HepG2 (cell line): Measurements from ENCODE around the gene CFAP300. TPM values are rescaled to one million over a fixed set of nuclear protein-coding genes. Genes with fewer than 3 reads are reported as not detected.

ENCODE experiments used
- ARID2 ChIP-seq: sonication (generic); formaldehyde crosslinking; IDR thresholded peaks from 2 replicates; pipeline ENCODE4 v1.8.1; 2022; ENCODE audit warnings: mild to moderate bottlenecking, missing genetic modification reagents, borderline replicate concordance
- GMEB1 ChIP-seq: sonication (generic); formaldehyde crosslinking; IDR thresholded peaks from 2 replicates; pipeline ENCODE4 v1.5.1; 2020; ENCODE audit warnings: missing genetic modification reagents, mild to moderate bottlenecking, borderline replicate concordance
- GTF2F1 ChIP-seq: fragments of 150-350 bp; IDR thresholded peaks from 2 replicates; pipeline ENCODE4 v1.6.1; 2014; ENCODE audit warnings: low read length
- HHEX ChIP-seq: IDR thresholded peaks from 2 replicates; pipeline ENCODE4 v1.6.1; 2016; ENCODE audit warnings: control low read depth
- HMG20B ChIP-seq: conservative IDR thresholded peaks from 2 replicates; pipeline ENCODE4 v1.6.1; 2016; ENCODE audit warnings: missing genetic modification reagents, missing compliant biosample characterization
- MBD4 ChIP-seq: IDR thresholded peaks from 2 replicates; pipeline ENCODE4 v1.6.1; 2012; ENCODE audit warnings: low read length, inconsistent platforms, borderline replicate concordance
- MEIS2 ChIP-seq: sonication (generic); formaldehyde crosslinking; IDR thresholded peaks from 2 replicates; pipeline ENCODE4 v1.9.0; 2021; ENCODE audit warnings: mild to moderate bottlenecking, missing genetic modification reagents
- MIER3 ChIP-seq: IDR thresholded peaks from 2 replicates; pipeline ENCODE4 v1.6.1; 2016; ENCODE audit warnings: missing compliant biosample characterization, borderline replicate concordance
- MTA1 ChIP-seq: sonication (generic); formaldehyde crosslinking; IDR thresholded peaks from 2 replicates; pipeline ENCODE4 v1.4.0; 2020; ENCODE audit warnings: missing genetic modification reagents, mild to moderate bottlenecking, borderline replicate concordance
- MYNN ChIP-seq: sonication (generic); formaldehyde crosslinking; IDR thresholded peaks from 2 replicates; pipeline ENCODE4 v1.4.0; 2020; ENCODE audit warnings: mild to moderate bottlenecking, low read depth, missing genetic modification reagents
- PRMT3 ChIP-seq: sonication (generic); formaldehyde crosslinking; IDR thresholded peaks from 2 replicates; pipeline ENCODE4 v1.8.1; 2022; ENCODE audit warnings: low read depth, mild to moderate bottlenecking, moderate library complexity, missing genetic modification reagents, borderline replicate concordance
- SALL2 ChIP-seq: sonication (generic); formaldehyde crosslinking; IDR thresholded peaks from 2 replicates; pipeline ENCODE4 v1.8.1; 2023; ENCODE audit warnings: mild to moderate bottlenecking, missing genetic modification reagents, inconsistent platforms
- ZFP62 ChIP-seq: sonication (generic); formaldehyde crosslinking; IDR thresholded peaks from 2 replicates; pipeline ENCODE4 v1.4.0; 2020; ENCODE audit warnings: missing genetic modification reagents
- ZNF20 ChIP-seq: sonication (generic); formaldehyde crosslinking; IDR thresholded peaks from 2 replicates; pipeline ENCODE4 v1.4.0; 2020; ENCODE audit warnings: mild to moderate bottlenecking, moderate library complexity, missing genetic modification reagents
- ZNF335 ChIP-seq: sonication (generic); formaldehyde crosslinking; IDR thresholded peaks from 2 replicates; pipeline ENCODE4 v1.4.0; 2020; ENCODE audit warnings: missing genetic modification reagents
- ZNF430 ChIP-seq: sonication (generic); formaldehyde crosslinking; IDR thresholded peaks from 2 replicates; pipeline ENCODE4 v1.9.0; 2021; ENCODE audit warnings: mild to moderate bottlenecking, missing genetic modification reagents
- ZNF670 ChIP-seq: sonication (generic); formaldehyde crosslinking; IDR thresholded peaks from 2 replicates; pipeline ENCODE4 v1.8.0; 2022; ENCODE audit warnings: mild to moderate bottlenecking, missing genetic modification reagents, borderline replicate concordance
- ZNF720 ChIP-seq: sonication (generic); formaldehyde crosslinking; IDR thresholded peaks from 2 replicates; pipeline ENCODE4 v1.4.0; 2020; ENCODE audit warnings: missing genetic modification reagents
- ZNF747 ChIP-seq: sonication (generic); formaldehyde crosslinking; IDR thresholded peaks from 2 replicates; pipeline ENCODE4 v1.8.1; 2023; ENCODE audit warnings: missing genetic modification reagents, mild to moderate bottlenecking, borderline replicate concordance
- ZNF768 ChIP-seq: sonication (generic); formaldehyde crosslinking; IDR thresholded peaks from 2 replicates; pipeline ENCODE4 v1.4.0; 2020; ENCODE audit warnings: missing genetic modification reagents
- polyA plus RNA-seq, 8 experiments: library from polyadenylated mRNA; depleted of rRNA in 3 of 8; stranded (reverse) in 7 of 8; unstranded in 1 of 8; fragments of >200 nt; fragmentation: Illumina TruSeq in 4 of 8; extraction: Trizol in 4 of 8; gene quantifications; 2 replicates each; pipeline versions ENCODE4 v1.2.1 to v1.2.3, GENCODE V29; 2011 to 2016; ENCODE audit warnings: low read depth in 4 of 8, missing spikeins in 1 of 8, mixed read lengths in 1 of 8; ENCODE audit not compliant: insufficient read depth in 1 of 8
- total RNA-seq, 5 experiments: library from RNA; depleted of rRNA; stranded (reverse); fragments of >200 nt; fragmentation: Illumina TruSeq; extraction: Trizol; gene quantifications; 2 replicates each; pipeline ENCODE4 v1.2.3, GENCODE V29; 2016; ENCODE audit warnings: low read depth in 1 of 5
- TF ChIP-seq, protein P1 (sequence below): sonication (generic); formaldehyde crosslinking; IDR thresholded peaks from 2 replicates; pipeline ENCODE4 v1.4.0; 2020; ENCODE audit warnings: mild to moderate bottlenecking, missing genetic modification reagents
- TF ChIP-seq, protein P2 (sequence below): sonication (generic); formaldehyde crosslinking; IDR thresholded peaks from 2 replicates; pipeline ENCODE4 v1.5.0; 2020; ENCODE audit warnings: missing genetic modification reagents, mild to moderate bottlenecking, borderline replicate concordance

CFAP300 gene
- total and polyA plus RNA-seq, 2 of the 13 experiments (the other 11 are each of a cell fraction or from before 2014, with no cell fraction given) = not detected

- TF ChIP-seq GMEB1 (no peak), ZNF20 (peak; percentile 42; the same call in 1 of the 2 replicates), ZNF430 (no peak), MIER3 (CRISPR knock-in tag) (no peak), GTF2F1 (no peak), ZNF720 (no peak), ZNF747 (no peak), ZNF670 (CRISPR knock-in tag) (no peak), PRMT3 (CRISPR knock-in tag) (no peak), MYNN (CRISPR knock-in tag) (no peak), HMG20B (CRISPR knock-in tag) (peak; percentile 81), HHEX (peak; percentile 10; the same call in 1 of the 2 replicates), SALL2 (CRISPR knock-in tag) (no peak), ZNF768 (no peak), ZFP62 (CRISPR knock-in tag) (no peak), ZNF335 (CRISPR knock-in tag) (no peak), ARID2 (CRISPR knock-in tag) (no peak), MEIS2 (no peak), MTA1 (CRISPR knock-in tag) (no peak), MBD4 (no peak)
- TF ChIP-seq, protein P1, sequence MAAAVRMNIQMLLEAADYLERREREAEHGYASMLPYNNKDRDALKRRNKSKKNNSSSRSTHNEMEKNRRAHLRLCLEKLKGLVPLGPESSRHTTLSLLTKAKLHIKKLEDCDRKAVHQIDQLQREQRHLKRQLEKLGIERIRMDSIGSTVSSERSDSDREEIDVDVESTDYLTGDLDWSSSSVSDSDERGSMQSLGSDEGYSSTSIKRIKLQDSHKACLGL (CRISPR knock-in tag) = no peak
- TF ChIP-seq, protein P2, sequence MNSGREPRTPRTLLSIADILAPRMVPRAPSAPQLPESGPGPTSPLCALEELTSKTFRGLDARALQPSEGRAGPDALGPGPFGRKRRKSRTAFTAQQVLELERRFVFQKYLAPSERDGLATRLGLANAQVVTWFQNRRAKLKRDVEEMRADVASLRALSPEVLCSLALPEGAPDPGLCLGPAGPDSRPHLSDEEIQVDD = no peak
These were observed 64.7 kb downstream of the CFAP300 start (continued) for GRCh38 chr11:102111787-102112508.
